Stimulated activated effector memory CD8-positive, alpha-beta T cell treated with anti-CD3 and anti-CD28 coated beads, Interleukin-12 subunit alpha, Interleukin-12 subunit beta, amount 100 ng/mL, for 72 hours (primary cell): Measurements from ENCODE around the gene SPAAR.
"Not testable (repeated sequence)": the region's sequence is repeated elsewhere in the genome, so short reads cannot be mapped to it uniquely, and the experiment has no call there.

Source experiments
- ATAC-seq: fragments of 150-1000 bp; cut with Tn5 transposase; 2 replicates; pipeline ENCODE4 v1.10.0; 2021
- DNase-seq, 2 donors: peaks; one replicate each; pipeline ENCODE4 v3.0.0; 2021 to 2022; ENCODE audit warnings: low spot score in 2 of 2
- H3K27ac Mint-ChIP-seq: one replicate; pipeline ENCODE4 v1.8.0; 2022; ENCODE audit warnings: mild to moderate bottlenecking, mixed read lengths
- H3K36me3 Mint-ChIP-seq: one replicate; pipeline ENCODE4 v1.8.0; 2022; ENCODE audit warnings: mild to moderate bottlenecking, mixed read lengths
- H3K4me1 Mint-ChIP-seq: one replicate; pipeline ENCODE4 v1.8.0; 2022; ENCODE audit warnings: mixed read lengths
- H3K4me3 Mint-ChIP-seq: one replicate; pipeline ENCODE4 v1.8.0; 2022; ENCODE audit warnings: mild to moderate bottlenecking, mixed read lengths
- H3K9me3 Mint-ChIP-seq: one replicate; pipeline ENCODE4 v1.8.0; 2022; ENCODE audit warnings: mixed read lengths

The SPAAR gene

DNA sequence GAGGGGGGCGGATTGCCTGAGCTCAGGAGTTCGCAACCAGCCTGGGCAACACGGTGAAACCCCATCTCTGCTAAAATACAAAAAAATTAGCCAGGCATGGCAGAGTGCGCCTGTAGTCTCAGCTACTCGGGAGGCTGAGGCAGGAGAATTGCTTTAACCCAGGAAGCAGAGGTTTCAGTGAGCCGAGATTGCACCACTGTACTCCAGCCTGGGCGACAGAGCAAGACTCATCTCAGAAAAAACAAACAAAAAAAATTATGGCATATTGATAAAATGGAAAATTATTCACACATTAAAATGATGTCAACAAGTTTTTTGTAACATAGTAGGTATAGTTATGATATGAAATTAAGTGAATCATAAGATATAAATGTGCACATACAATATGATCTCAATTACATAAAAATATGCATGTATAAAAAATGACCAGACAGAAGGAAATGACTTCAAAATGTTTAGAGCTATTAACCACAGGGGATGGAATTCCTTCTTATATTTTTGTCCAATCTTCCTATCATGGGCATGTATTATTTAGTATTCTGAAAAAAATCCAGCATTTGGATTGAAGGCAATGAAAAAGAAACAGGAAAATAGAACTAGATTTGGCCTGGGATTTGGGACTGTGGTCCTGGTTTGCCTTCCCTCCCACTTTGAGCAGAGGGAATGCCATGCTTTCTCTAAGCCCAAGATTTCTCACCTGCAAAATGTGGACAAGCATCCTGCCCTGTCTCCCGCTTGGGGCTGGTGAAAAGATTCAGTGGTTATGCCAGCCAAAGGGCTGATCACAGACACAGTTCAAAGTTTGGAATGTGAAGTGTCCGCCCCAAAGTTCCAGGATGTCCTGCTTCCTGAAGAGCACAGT is 19.5 kb downstream of the SPAAR start:
- H3K9me3 Mint-ChIP-seq: no peaks in the 10 kb centered on the region

DNA sequence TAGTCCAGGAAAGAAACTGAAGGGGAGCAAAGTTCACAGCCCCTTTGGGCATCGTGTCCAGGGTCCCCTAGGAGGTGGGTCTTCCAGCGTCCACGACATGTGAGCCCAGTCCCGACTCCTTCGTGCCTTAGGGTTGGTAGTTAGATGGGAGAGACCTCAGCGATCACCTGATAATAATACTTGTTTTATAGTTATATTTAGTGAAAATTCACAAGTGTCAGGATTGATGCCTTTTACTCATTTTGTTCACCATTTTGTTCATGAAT is 20.1 kb downstream of the SPAAR start:
- Mint-ChIP-seq H3K36me3 (no peaks in the 10 kb centered on the region), H3K4me1 (peaks cover 9% of the 10 kb centered on the region), H3K27ac (no peak overlapping the region), H3K9me3 (no peaks in the 10 kb centered on the region), H3K4me3 (no peak overlapping the region)
- ATAC-seq (no peak), DNase-seq (peak in 1 of 2 donors; percentile 30)

More for the DNA sequence above, 19.5 kb downstream of the SPAAR start:
- Mint-ChIP-seq H3K4me1 (peaks cover 7% of the 10 kb centered on the region), H3K4me3 (no peak overlapping the region), H3K27ac (no peak overlapping the region), H3K36me3 (no peaks in the 10 kb centered on the region)
- DNase-seq (peak in 1 of 2 donors; percentile 22), ATAC-seq (no peak)

DNA sequence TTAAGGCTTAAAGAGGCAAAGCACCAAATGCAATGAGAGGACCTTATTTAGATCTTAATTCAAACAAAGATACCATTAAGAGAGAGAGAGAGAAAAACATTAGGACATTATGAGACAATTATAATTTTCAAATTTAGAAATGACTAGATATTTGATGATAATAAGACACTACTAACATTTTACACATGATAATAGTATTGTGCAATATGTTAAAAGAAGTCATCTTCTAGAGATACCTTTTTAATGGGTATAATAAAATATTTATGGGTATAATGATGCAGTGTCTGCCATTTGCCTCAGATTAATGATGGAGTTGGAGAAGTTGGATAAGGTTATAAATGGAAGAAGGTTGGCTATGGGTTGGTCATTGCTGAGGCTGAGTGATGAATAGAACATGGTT is 21.2 kb downstream of the SPAAR start:
- DNase-seq (no peak), ATAC-seq (no peak)
- Mint-ChIP-seq H3K4me1 (peaks cover 9% of the 10 kb centered on the region), H3K4me3 (no peak overlapping the region), H3K36me3 (no peaks in the 10 kb centered on the region), H3K27ac (no peak overlapping the region), H3K9me3 (no peaks in the 10 kb centered on the region)

DNA sequence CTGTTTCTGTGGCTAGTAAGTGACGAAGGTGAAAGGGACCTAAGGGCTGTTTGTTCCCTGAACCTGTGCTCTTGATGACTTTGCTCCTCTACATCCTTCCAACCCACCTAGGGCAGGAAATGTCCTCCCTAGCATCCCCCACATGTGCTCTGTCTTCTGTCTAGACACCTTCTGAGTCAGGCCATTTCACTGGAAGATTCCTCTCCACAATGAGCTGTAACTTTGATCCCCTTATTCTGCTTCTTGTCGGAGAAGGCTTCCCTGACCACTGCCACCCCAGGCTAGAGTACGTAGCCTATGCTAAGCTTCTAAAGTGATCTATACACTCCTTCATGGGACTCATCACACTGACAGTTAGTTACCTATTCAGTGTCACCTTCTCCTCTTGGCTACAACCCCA is 21.7 kb downstream of the SPAAR start:
- Mint-ChIP-seq H3K36me3 (no peaks in the 10 kb centered on the region), H3K27ac (no peak overlapping the region), H3K4me1 (peaks cover 9% of the 10 kb centered on the region), H3K4me3 (no peak overlapping the region), H3K9me3 (no peaks in the 10 kb centered on the region)
- DNase-seq: no peak
- ATAC-seq: no peak

DNA sequence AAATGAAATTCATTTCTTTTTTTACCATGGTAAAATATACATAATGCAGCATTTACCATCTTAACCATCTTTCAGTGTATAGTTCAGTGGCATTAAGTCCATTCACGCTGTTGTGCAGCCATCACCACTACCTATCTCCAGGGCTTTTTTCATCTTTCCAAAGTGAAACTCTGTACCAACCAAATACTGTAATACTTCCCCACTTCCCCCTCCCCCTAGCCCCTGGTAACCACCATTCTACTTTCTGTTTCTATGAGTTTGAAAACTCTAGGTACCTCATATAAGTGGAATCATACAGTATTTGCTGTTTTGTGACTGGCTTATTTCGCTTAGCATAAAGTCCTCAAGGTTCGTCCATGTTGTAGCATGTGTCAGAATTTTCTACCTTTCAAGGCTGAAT is 23.4 kb downstream of the SPAAR start:
- no peak overlapping the region for H3K27ac Mint-ChIP-seq
- no peak for ATAC-seq
- no peak for DNase-seq
- H3K9me3 Mint-ChIP-seq: no peaks in the 10 kb centered on the region
- H3K4me1 Mint-ChIP-seq: peaks cover 9% of the 10 kb centered on the region
- H3K36me3 Mint-ChIP-seq: no peaks in the 10 kb centered on the region
- no peak overlapping the region for H3K4me3 Mint-ChIP-seq

DNA sequence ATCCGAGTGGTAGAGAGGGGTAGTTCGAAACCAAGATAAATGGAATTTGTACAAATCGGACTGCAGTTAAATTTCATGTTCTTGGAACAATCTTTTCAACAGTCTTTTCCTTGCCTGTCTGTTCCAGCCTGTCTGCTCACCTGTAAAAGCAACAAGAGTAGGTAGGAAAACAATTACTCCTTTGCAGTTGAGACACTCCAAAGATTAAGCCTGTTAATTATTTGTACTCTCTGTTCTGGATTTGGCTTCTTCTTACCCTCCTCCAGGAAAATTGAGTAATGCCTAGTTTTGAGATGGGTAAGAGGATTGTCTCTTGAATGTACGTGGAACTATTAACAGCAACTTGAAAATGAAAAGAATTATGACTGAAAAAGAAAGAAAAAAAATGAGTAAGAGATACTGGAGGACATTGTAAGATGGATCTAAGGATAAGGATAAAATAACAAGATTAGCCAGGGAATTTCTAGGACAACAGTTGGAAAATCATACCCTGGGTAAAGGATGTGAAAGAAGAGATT is 24.3 kb downstream of the SPAAR start:
- DNase-seq: no peak
- Mint-ChIP-seq H3K4me1 (peaks cover 9% of the 10 kb centered on the region), H3K4me3 (no peak overlapping the region), H3K36me3 (no peaks in the 10 kb centered on the region), H3K27ac (no peak overlapping the region), H3K9me3 (no peaks in the 10 kb centered on the region)
- peak; percentile 62 for ATAC-seq

DNA sequence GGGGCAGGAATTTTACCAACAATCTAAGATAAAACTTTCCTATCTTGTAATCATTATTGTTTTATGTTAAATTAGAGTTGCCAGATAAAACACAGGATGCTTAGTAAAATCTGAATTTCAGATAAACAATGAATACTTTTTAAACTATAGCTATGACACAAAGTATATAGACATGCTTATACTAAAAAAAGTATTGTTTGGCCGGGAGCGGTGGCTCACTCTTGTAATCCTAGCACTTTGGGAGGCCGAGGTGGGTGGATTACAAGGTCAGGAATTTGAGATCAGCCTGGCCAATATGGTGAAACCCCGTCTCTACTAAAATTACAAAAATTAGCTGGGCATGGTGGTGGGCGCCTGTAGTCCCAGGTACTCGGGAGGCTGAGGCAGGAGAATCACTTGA is 24.8 kb downstream of the SPAAR start:
- H3K4me1 Mint-ChIP-seq, H3K27ac Mint-ChIP-seq, H3K9me3 Mint-ChIP-seq: not testable (repeated sequence)

DNA sequence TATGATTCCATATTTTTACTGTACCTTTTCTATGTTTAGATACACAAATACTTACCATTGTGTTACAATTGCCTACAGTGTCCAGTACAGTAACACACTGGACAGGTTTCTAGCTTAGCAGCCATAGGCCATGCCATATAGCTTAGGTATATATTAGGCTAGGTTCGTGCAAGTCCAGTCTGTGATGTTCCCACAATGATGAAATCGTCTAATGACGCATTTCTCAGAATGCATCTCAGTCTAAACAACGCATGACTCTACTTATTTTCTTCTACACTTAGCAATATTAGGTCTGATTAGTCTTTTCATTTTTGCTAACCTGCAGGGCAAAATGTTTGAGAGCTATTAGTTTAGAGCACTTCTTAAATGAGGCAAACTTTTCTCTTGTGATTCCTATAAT is 26.0 kb downstream of the SPAAR start:
- ATAC-seq: no peak
- peak in 1 of 2 donors; percentile 36 for DNase-seq
- Mint-ChIP-seq H3K36me3 (no peaks in the 10 kb centered on the region), H3K9me3 (no peaks in the 10 kb centered on the region), H3K27ac (no peak overlapping the region), H3K4me3 (no peak overlapping the region), H3K4me1 (peaks cover 14% of the 10 kb centered on the region)

More for the DNA sequence above, 24.8 kb downstream of the SPAAR start:
- not testable (repeated sequence) for ATAC-seq, H3K36me3 Mint-ChIP-seq, H3K4me3 Mint-ChIP-seq
- DNase-seq: peak in 1 of 2 donors; percentile 33

DNA sequence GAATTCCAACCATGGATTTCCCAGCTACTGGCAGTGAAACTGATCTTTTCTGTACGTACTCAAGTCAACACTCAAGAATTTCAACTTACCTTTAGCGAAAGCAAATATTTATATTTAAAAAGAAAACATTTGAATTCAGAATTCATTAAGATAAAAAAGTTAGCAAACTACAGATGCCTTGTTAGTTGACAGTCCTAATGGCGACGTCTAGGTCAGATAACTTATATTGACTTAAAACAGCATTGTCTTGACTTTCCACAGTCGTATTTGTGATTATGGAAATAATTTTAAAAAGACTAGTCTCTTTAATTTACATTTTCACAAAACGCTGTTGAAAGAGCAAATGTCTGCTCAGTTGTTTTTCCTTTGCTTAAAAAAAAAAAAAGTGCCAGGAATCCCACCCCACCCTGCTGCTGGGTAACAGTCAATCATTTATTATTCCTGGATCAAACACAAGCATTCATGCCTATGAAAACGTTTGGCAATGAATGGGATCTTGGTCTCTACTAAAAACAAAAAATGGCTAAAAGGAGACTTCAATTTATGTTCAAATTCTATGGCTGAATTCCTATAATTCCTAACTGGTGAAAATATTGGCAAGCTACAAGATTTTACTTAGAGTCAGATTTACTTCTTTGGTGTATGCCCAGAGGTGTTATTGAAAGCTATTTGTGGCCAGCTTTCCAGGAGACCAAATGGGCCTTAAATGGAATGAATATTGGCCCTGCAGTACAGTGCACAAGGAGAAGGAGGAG is 26.6 kb downstream of the SPAAR start:
- no peak overlapping the region for H3K27ac Mint-ChIP-seq
- no peak for ATAC-seq

DNA sequence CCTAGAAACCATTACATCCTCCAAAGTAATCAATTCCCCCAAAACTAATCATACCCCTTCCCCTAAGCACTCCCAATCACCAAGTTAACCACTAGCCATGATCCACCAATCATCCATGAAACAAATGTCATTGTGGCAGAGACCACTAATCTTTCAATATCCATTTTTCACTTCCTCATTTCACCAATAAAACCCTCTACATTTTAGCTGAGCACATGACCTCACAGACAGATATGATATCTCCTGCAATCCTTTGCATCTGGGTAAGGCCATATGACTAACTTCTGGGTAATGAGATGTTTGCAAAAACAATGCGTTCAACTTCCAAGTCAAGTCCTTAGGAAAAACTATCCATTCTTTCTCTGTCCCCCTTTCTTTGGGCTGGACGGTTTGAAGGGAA is 27.9 kb downstream of the SPAAR start:
- H3K9me3 Mint-ChIP-seq: no peaks in the 10 kb centered on the region
- H3K36me3 Mint-ChIP-seq: no peaks in the 10 kb centered on the region
- no peak for ATAC-seq
- no peak overlapping the region for H3K4me3 Mint-ChIP-seq
- H3K4me1 Mint-ChIP-seq: peaks cover 21% of the 10 kb centered on the region
- no peak overlapping the region for H3K27ac Mint-ChIP-seq
- no peak for DNase-seq

More for the DNA sequence above, 26.6 kb downstream of the SPAAR start:
- H3K4me3 Mint-ChIP-seq: no peak overlapping the region
- no peak for DNase-seq
- no peaks in the 10 kb centered on the region for H3K36me3 Mint-ChIP-seq
- H3K4me1 Mint-ChIP-seq: peaks cover 21% of the 10 kb centered on the region
- H3K9me3 Mint-ChIP-seq: no peaks in the 10 kb centered on the region

DNA sequence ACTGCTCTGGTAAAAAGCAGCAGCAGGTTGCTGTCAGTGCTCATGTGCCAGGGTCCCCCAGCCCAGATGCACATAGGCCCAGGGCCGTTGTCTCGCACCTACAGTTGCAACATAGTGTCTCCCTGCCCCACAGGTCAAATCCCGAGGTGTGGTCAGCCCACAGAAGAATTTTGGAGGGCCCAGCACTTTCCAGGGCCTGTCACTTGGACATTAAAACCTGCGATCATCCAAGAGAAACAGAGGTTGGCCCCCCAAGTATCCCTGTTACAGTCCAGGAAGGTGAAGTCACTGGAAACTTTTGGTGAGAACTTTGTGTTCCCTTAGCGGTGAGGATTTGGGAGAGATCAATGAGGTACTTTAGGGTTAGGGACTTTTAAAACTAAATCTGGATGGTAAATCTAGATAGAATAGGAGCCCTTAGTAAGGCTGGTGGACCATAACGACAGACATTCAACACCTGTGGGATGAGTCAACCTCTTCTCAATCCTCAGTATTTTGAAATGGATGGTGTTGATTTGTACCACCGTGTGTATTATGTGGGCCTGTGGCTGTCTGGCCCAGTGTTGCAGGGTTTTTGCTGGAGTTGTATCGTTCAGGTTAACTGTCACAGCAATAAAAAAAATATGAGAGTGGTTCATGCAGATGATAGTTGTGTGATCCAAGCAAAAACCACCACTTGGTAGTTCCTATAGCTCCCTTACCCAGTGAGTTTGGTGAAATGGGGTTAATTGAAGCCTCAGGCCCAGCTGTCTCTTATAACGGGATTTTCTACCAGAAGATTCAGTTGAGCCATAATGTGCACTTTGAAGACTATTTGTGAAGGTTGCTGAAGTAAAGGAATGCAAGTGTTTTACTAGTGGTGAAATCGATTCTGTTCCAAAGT is 29.4 kb downstream of the SPAAR start:
- no peak for ATAC-seq

DNA sequence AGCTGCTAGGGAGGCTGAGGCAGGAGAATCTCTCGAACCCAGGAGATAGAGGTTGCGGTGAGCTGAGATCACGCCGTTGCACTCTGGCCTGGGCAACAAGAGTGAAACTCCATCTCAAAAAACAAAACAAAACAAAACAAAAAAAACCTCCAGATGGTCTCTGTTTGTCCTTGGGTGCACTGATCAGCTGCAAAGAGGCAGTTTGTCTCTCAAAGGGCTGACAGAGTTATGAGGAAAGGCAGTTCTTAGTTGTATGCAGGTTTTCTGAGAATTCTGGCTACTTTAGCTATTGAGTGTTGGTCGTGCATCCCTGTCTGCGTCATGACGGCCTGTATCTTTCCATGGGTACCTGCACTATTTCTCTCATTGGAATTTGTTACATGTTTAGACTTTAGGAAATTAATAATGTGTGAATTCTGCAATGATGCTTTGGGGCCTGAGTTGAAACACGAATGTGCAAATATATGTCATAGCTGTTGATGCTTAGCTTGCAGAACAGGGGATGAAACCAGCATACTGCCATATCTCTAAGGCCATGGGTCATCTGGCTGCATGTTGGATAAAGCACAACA is 30.5 kb downstream of the SPAAR start:
- DNase-seq: peak in 1 of 2 donors; percentile 25
- H3K9me3 Mint-ChIP-seq: no peaks in the 10 kb centered on the region
- no peaks in the 10 kb centered on the region for H3K36me3 Mint-ChIP-seq
- H3K4me3 Mint-ChIP-seq: no peak overlapping the region
- ATAC-seq: no peak
- H3K27ac Mint-ChIP-seq: no peak overlapping the region
- H3K4me1 Mint-ChIP-seq: peaks cover 12% of the 10 kb centered on the region

More for the DNA sequence above, 29.4 kb downstream of the SPAAR start:
- DNase-seq: peak in 1 of 2 donors; percentile 38
- Mint-ChIP-seq H3K36me3 (no peaks in the 10 kb centered on the region), H3K27ac (no peak overlapping the region), H3K9me3 (no peaks in the 10 kb centered on the region), H3K4me1 (peaks cover 15% of the 10 kb centered on the region), H3K4me3 (no peak overlapping the region)

DNA sequence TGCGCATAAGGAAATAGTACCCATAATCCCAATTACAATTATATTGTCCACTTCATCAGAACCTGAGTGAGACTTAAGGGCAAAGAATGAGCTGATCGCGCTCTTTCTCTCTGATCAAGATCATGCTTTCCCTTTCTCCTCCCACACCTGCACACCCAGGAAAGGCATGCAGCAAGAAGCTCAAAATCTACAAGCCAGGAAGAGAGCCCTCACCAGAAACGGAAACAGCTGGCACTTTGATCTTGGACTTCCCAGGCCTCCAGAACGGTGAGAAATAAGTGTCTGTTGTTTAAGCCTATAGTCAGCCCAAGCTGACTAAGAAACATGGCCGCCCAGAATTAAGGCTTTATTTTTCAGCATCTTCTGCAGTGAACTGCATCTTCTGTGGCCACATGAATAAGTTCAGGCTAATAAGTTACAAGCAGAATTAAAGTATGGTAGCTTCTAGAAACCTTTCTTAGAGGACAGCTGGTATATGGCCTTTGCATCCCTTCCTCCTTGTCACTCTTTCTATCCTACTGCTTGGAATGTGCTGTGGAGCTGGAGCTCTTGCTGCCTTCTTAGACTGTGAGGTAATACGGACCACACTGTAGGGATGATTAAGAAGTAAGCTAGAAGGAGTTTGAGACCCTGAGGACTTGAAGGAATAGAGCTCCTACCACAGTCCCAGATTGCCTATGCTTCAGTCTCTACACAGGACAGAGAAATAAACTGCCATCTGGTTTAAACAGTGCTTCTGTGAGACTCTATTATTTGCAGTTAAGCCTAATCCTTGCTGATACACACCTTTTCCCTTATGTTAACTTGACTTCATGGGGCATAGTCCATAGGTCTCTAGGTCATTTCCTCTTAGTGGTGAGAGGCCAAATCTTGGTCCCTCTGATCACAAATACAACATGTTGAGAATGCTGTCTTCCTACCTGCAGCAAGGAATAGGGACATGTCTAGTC is 31.4 kb downstream of the SPAAR start:
- DNase-seq (peak in 1 of 2 donors; percentile 33), ATAC-seq (no peak)
- no peaks in the 10 kb centered on the region for H3K36me3 Mint-ChIP-seq
- no peak overlapping the region for H3K4me3 Mint-ChIP-seq
- no peak overlapping the region for H3K27ac Mint-ChIP-seq
- H3K9me3 Mint-ChIP-seq: no peaks in the 10 kb centered on the region
- peaks cover 14% of the 10 kb centered on the region for H3K4me1 Mint-ChIP-seq

DNA sequence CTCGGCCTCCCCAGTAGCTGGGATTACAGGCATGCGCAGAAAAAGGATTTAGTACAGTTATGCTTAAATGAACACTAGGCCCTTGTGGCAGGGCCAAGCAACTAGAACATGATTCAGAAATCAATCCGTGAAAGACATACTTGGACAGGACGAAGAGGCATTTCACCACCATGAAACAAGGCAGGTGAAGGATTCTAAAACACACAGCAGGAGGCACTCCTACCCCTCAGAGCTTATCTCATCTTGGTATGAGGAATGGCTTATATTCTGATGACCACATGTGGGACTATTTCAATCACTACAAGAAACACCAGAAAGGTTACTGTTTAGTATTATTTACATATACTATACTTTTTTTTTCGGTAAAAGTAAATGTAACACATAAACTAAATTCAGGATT is 33.0 kb downstream of the SPAAR start:
- Mint-ChIP-seq H3K9me3 (no peaks in the 10 kb centered on the region), H3K4me3 (no peak overlapping the region), H3K4me1 (peaks cover 16% of the 10 kb centered on the region), H3K27ac (no peak overlapping the region), H3K36me3 (no peaks in the 10 kb centered on the region)
- no peak for DNase-seq
- no peak for ATAC-seq
